ENCODE results near the gene C12orf57. TPM values are rescaled to one million over a fixed set of nuclear protein-coding genes. Genes with fewer than 3 reads are reported as not detected.
"Not testable (repeated sequence)": the region's sequence is repeated elsewhere in the genome, so short reads cannot be mapped to it uniquely, and the experiment has no call there.

C12orf57 gene, protein sequence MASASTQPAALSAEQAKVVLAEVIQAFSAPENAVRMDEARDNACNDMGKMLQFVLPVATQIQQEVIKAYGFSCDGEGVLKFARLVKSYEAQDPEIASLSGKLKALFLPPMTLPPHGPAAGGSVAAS
- total RNA-seq (2012; rRNA removed) = 42.4 and 42.6 TPM in 2 replicates

DNA sequence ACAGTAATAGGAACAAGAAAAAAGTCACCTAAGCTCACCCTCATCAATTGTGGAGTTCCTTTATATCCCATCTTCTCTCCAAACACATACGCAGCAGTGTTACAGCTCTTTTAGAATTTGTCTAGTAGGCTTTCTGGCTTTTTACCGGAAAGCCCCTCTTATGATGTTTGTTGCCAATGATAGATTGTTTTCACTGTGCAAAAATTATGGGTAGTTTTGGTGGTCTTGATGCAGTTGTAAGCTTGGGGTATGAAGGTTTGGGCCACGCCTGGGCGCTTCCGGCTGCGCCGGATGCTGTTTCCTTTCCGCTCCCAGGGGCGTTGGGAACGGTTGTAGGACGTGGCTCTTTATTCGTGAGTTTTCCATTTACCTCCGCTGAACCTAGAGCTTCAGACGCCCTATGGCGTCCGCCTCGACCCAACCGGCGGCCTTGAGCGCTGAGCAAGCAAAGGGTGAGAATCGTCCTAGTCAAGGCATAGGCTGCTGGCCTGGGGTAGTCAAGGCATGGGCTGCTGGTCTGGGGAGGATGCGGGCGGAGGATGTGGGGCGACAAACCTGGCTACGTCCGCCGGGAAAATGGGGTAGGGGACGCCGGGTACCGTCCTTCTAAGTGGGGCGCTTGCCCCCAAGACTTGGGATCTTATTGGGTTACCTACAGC is at the start of gene C12orf57, which contains the start of gene RNU7-1:
Gene C12orf57, plus strand, starts transcription at position 301 of the 659 bp plus-strand sequence. Its CDS starts 100 bp downstream, at position 401.
Gene RNU7-1, plus strand, starts transcription at position 95 of the 659 bp plus-strand sequence.
- H3K4me3 ChIP-seq (ENCODE audit: low read length) = peak within 1 kb of the TSS; percentile 78
- H3K4me1 ChIP-seq (ENCODE audit: control insufficient read depth, insufficient read depth, low read length) = peaks cover 18% of the 10 kb centered on the region
- peaks cover 30% of the 10 kb centered on the region for H3K36me3 ChIP-seq (ENCODE audit: insufficient read depth, low read length)

DNA sequence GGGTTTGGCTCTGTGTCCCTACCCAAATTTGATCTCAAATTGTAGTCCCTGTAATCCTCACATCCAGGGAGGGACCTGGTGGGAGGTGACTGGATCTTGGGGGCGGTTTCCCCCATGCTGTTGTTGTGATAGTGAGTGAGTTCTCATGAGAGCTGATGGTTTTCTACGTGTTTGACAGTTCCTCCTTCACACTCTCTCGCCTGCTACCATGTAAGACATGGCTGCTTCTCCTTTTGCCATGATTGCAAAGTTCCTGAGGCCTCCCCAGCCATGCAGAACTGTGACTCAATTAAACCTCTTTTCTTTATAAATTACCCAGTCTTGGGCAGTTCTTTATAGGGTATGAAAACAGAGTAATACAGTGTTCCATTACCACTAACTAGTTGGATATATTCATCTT is 49.5 kb upstream of the C12orf57 start:
- H3K9ac ChIP-seq (ENCODE audit: low read depth, low read length) = no peak overlapping the region
- H3K4me2 ChIP-seq (ENCODE audit: low read length) = no peak overlapping the region
- H3K27me3 ChIP-seq (ENCODE audit: control insufficient read depth, insufficient read depth, low read length) = no peaks in the 10 kb centered on the region
- H3K9me3 ChIP-seq (replicated peaks; ENCODE audit: low read length) = no peaks in the 10 kb centered on the region
- peaks cover 13% of the 10 kb centered on the region for H3K4me1 ChIP-seq (ENCODE audit: control insufficient read depth, insufficient read depth, low read length)
- no peaks in the 10 kb centered on the region for H3K36me3 ChIP-seq (ENCODE audit: insufficient read depth, low read length)
- H3K4me3 ChIP-seq (ENCODE audit: low read length) = no peak overlapping the region

More for the DNA sequence above, at the start of gene C12orf57, which contains the start of gene RNU7-1:
- no peaks in the 10 kb centered on the region for H3K9me3 ChIP-seq (replicated peaks; ENCODE audit: low read length)
- H3K9ac ChIP-seq (ENCODE audit: low read depth, low read length) = peak within 1 kb of the TSS; percentile 81
- no peaks in the 10 kb centered on the region for H3K27me3 ChIP-seq (ENCODE audit: control insufficient read depth, insufficient read depth, low read length)
- peak within 1 kb of the TSS; percentile 95 for H3K4me2 ChIP-seq (ENCODE audit: low read length)

DNA sequence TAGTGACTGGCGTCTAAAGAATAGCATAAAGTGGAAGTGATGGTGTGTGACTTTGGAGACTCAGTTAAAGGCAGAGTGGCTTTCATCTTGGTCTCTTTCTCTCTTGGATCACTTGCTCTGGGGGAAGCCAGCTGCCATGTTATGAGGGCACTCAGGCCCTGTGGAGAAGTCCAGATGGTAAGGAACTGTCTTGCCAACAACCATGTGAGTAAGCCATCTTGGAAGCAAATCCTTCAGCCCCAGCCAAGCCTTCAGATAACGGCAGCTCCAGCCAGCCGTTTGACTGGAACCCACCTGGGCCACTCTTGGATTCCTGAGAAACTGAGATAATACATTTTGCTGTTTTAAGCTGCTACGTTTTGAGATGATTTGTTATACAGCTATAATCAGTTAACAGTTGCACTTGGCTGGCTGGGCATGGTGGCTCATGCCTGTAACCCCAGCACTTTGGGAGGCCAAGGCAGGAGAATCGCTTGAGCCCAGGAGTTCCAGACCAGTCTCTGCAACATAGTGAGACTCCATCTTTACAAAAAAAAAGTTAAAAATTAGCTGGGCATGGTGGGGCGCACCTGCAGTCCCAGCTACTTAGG is 46.9 kb upstream of the C12orf57 start:
- H3K4me1 ChIP-seq (ENCODE audit: control insufficient read depth, insufficient read depth, low read length) = no peaks in the 10 kb centered on the region
- no peak overlapping the region for H3K4me3 ChIP-seq (ENCODE audit: low read length)
- no peak overlapping the region for H3K9ac ChIP-seq (ENCODE audit: low read depth, low read length)
- no peaks in the 10 kb centered on the region for H3K36me3 ChIP-seq (ENCODE audit: insufficient read depth, low read length)
- no peaks in the 10 kb centered on the region for H3K27me3 ChIP-seq (ENCODE audit: control insufficient read depth, insufficient read depth, low read length)
- H3K9me3 ChIP-seq (replicated peaks; ENCODE audit: low read length) = no peaks in the 10 kb centered on the region
- H3K4me2 ChIP-seq (ENCODE audit: low read length) = no peak overlapping the region

DNA sequence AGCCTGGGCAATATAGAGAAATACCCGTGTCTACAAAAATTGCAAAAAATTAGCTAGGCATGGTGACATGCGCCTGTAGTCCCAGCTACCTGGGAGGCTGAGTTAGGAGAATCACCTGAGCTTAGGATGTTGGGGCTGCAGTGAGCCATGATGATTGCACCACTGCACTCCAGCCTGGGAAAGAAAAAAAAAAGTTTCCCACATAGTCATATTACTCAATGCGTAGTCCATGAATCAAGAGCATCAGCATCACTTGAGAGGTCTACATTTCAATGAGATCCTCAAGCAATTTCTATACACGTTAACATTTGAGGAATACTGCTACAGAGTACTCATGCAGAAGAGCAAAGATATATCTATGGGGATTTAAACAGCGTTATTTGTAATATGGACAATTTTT is 44.4 kb upstream of the C12orf57 start:
- Histone ChIP-seq H3K9ac (ENCODE audit: low read depth, low read length) (no peak overlapping the region), H3K27me3 (ENCODE audit: control insufficient read depth, insufficient read depth, low read length) (no peaks in the 10 kb centered on the region), H3K9me3 (replicated peaks; ENCODE audit: low read length) (no peaks in the 10 kb centered on the region), H3K4me2 (ENCODE audit: low read length) (no peak overlapping the region), H3K4me3 (ENCODE audit: low read length) (no peak overlapping the region), H3K36me3 (ENCODE audit: insufficient read depth, low read length) (no peaks in the 10 kb centered on the region), H3K4me1 (ENCODE audit: control insufficient read depth, insufficient read depth, low read length) (peaks cover 3% of the 10 kb centered on the region)

DNA sequence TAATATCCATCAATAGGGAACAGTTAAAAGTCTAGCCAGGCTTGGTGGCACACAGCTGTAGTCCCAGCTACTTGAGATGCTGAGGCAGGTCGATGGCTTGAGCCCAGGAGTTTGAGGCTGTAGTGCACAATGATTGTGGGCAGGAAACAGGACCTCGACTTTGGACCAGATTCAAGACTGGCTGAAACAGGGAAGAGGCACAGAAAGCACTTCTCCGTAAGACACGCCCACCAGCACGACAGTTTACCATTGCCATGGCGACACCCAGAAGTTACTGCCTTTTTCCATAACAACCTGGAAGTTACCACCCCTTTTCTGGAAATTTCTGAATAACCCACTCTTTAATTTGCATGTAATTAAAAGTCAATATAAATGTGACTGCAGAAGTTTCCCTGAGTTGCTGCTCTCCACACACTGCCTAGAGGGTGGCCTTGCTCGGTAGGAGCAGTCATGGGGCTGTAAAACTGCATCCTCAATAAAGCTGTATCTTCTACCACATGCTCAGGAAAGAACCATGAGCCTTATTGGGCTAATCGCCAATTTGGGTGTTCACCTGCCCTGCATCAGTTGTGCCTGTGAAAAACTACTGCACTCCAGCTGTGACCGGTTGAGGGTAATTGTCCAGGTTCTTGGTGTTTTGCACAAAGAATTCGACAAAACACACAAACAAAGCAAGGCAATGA is 43.8 kb upstream of the C12orf57 start:
- H3K36me3 ChIP-seq (ENCODE audit: insufficient read depth, low read length) = no peaks in the 10 kb centered on the region
- H3K9ac ChIP-seq (ENCODE audit: low read depth, low read length) = no peak overlapping the region
- H3K4me2 ChIP-seq (ENCODE audit: low read length) = no peak overlapping the region
- no peak overlapping the region for H3K4me3 ChIP-seq (ENCODE audit: low read length)
- H3K9me3 ChIP-seq (replicated peaks; ENCODE audit: low read length) = no peaks in the 10 kb centered on the region
- peaks cover 5% of the 10 kb centered on the region for H3K4me1 ChIP-seq (ENCODE audit: control insufficient read depth, insufficient read depth, low read length)
- no peaks in the 10 kb centered on the region for H3K27me3 ChIP-seq (ENCODE audit: control insufficient read depth, insufficient read depth, low read length)

DNA sequence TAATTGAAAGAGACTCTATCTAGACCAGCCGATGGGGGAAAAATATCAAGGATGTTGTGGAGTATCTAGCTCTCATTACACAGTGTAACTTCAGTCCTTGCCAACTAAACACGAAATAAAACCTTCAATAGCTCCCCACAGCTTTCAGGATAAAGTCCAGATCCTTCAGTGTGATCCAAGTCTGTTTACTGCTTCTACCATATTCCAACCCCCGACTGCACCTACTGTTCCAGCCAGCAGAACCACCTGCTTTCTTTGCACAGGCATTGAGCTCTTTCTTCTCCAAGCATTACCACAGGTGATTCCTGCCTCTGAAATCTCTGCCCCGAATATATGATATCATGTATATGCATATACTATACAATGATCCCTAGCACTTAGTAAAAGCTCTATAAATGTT is 41.4 kb upstream of the C12orf57 start:
- H3K9me3 ChIP-seq (replicated peaks; ENCODE audit: low read length) = no peaks in the 10 kb centered on the region
- no peaks in the 10 kb centered on the region for H3K36me3 ChIP-seq (ENCODE audit: insufficient read depth, low read length)
- H3K4me2 ChIP-seq (ENCODE audit: low read length) = no peak overlapping the region
- no peak overlapping the region for H3K9ac ChIP-seq (ENCODE audit: low read depth, low read length)
- H3K27me3 ChIP-seq (ENCODE audit: control insufficient read depth, insufficient read depth, low read length) = no peaks in the 10 kb centered on the region
- H3K4me1 ChIP-seq (ENCODE audit: control insufficient read depth, insufficient read depth, low read length) = peaks cover 9% of the 10 kb centered on the region
- no peak overlapping the region for H3K4me3 ChIP-seq (ENCODE audit: low read length)

DNA sequence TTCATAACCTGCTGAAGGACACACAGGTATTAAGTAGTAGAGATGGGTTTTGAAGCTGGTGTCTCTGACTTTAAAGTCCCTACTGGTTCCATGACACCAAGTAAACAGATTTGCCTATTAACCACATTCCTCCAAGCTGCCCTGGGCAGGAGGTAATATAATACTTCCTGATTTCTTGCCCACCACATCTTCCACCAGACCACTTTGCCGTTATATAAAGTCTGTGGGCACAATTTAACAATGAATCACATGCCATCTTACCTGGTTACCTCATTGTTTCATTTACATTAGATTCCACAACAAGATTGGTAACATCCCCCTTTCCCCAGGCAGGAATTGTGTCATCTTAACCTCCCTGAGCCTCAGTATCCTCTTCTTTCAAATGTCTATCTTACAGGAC is 40.1 kb upstream of the C12orf57 start:
- Histone ChIP-seq H3K4me2 (ENCODE audit: low read length) (no peak overlapping the region), H3K9ac (ENCODE audit: low read depth, low read length) (no peak overlapping the region), H3K9me3 (replicated peaks; ENCODE audit: low read length) (no peaks in the 10 kb centered on the region), H3K27me3 (ENCODE audit: control insufficient read depth, insufficient read depth, low read length) (no peaks in the 10 kb centered on the region), H3K36me3 (ENCODE audit: insufficient read depth, low read length) (no peaks in the 10 kb centered on the region), H3K4me1 (ENCODE audit: control insufficient read depth, insufficient read depth, low read length) (peaks cover 9% of the 10 kb centered on the region), H3K4me3 (ENCODE audit: low read length) (no peak overlapping the region)

DNA sequence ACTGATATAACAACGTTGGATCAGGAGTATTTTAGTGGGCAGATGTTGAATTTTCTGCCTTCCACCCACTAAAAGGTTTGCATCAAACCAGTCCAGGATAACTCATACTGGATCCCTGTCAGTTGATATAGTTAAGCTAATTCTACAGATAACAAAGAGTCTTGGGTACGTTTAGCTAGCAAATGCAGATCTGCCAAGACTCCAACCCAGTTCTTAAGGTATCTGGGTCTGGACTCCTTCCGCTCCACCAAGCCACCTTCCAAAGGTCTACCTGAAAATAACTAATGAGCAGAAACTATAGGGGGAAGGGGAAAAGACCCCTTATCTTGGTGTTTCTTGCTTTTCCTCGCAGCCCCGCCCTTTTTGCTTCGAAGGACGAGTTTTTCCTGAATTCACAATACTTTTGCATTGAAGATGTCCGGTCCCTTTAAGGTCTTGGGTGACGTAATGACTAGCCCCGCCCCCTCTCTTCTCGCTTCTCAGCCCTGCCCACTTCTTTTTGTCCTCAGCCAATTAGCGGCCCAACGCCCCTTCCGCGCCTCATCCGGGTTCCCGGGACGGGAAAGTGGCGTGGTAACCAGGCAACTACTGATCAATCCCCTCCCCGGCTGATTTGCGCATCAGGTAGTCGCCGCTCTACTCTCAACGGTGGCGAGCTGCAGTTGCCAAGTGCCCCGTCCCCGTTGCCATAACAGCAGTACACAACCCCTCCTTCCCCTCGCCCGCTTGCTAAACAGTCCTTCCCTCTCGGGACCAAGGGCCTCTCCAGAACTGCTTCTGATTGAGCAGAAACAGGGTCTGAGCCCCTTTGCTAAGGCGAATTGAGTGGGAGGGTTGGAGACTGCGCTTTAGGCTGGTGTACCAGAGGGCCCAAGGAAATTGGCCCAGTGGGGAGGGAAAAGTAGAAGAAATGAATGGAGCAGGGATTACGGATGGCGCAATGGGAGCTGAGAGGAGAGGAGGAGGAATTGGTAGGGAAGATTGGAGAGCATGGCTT is 39.2 kb upstream of the C12orf57 start, which contains the start of gene LRRC23:
Gene LRRC23, plus strand, starts transcription at position 543 of the 997 bp plus-strand sequence. CDS start 812 bp downstream, outside the sequence.
- Histone ChIP-seq H3K4me3 (ENCODE audit: low read length) (peak within 1 kb of the TSS; percentile 80), H3K4me2 (ENCODE audit: low read length) (peak within 1 kb of the TSS; percentile 88), H3K4me1 (ENCODE audit: control insufficient read depth, insufficient read depth, low read length) (peaks cover 9% of the 10 kb centered on the region), H3K27me3 (ENCODE audit: control insufficient read depth, insufficient read depth, low read length) (no peaks in the 10 kb centered on the region), H3K36me3 (ENCODE audit: insufficient read depth, low read length) (no peaks in the 10 kb centered on the region), H3K9ac (ENCODE audit: low read depth, low read length) (peak within 1 kb of the TSS; percentile 84), H3K9me3 (replicated peaks; ENCODE audit: low read length) (no peaks in the 10 kb centered on the region)

DNA sequence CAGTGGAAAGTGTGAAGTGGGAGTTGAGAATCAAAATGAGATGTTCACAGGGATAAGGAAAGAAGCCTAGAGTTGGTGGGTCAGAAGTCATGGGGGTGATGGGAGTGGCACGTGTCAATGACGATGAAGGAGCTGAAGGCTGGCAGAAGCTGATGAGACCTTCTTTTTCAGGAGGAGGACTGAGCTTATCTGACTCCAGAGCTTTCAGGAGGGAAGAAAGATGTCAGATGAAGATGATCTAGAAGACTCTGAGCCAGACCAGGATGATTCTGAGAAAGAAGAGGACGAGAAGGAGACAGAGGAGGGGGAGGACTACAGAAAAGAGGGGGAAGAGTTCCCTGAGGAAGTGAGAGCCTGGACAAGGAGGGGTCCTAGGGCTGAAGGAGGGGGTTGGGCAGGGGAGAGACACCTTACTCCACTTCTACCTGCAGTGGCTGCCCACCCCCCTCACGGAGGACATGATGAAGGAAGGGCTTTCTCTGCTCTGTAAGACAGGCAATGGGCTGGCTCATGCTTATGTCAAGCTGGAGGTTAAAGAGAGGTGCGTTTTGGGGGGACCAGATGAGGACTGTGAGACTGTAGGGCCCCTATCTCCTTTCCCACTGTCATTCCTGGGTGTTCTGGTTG is 38.3 kb upstream of the C12orf57 start:
- H3K4me3 ChIP-seq (ENCODE audit: low read length) = peak overlapping the region; percentile 80

DNA sequence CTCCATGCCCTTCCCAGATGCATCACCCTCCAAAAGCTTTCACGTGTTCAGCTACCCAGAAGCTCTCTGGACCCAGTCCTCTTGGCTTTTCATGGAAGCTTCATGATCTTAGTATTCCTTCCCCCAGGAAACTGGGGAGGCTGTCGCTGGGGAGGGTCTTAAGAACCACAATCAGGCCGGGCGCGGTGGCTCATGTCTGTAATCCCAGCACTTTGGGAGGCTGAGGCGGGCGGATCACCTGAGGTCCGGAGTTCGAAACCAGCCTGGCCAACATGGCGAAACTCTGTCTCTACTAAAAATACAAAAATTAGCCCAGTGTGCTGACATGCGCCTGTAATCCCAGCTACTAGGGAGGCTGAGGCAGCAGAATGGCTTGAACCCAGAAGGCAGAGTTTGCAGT is 35.7 kb upstream of the C12orf57 start:
- H3K36me3 ChIP-seq (ENCODE audit: insufficient read depth, low read length); H3K4me1 ChIP-seq (ENCODE audit: control insufficient read depth, insufficient read depth, low read length); H3K4me3 ChIP-seq (ENCODE audit: low read length); H3K4me2 ChIP-seq (ENCODE audit: low read length); H3K9me3 ChIP-seq (replicated peaks; ENCODE audit: low read length); H3K9ac ChIP-seq (ENCODE audit: low read depth, low read length); H3K27me3 ChIP-seq (ENCODE audit: control insufficient read depth, insufficient read depth, low read length): not testable (repeated sequence)

More for the DNA sequence above, 38.3 kb upstream of the C12orf57 start:
- Histone ChIP-seq H3K27me3 (ENCODE audit: control insufficient read depth, insufficient read depth, low read length) (no peaks in the 10 kb centered on the region), H3K4me1 (ENCODE audit: control insufficient read depth, insufficient read depth, low read length) (peaks cover 9% of the 10 kb centered on the region), H3K9ac (ENCODE audit: low read depth, low read length) (peak overlapping the region; percentile 84), H3K36me3 (ENCODE audit: insufficient read depth, low read length) (no peaks in the 10 kb centered on the region), H3K9me3 (replicated peaks; ENCODE audit: low read length) (no peaks in the 10 kb centered on the region), H3K4me2 (ENCODE audit: low read length) (peak overlapping the region; percentile 88)

Data from skeletal muscle satellite cell (primary cell).